Measurements from ENCODE around the gene TRIM29. TPM values are rescaled to one million over a fixed set of nuclear protein-coding genes. Genes with fewer than 3 reads are reported as not detected.
A peak's percentile ranks its signal among the peaks of the same experiment; 100 is the strongest.

TRIM29 gene
- total and polyA plus RNA-seq, 2 of the 4 experiments (the other 2 are of a cell fraction), result not detected

GRCh38 chr11:120168108-120168959 is 30.4 kb upstream of the TRIM29 start:
- H4K5ac ChIP-seq (ENCODE audit: low read depth, low read length), result no peak overlapping the region
- no peak overlapping the region for H4K91ac ChIP-seq (ENCODE audit: insufficient read depth, low read depth, low read length)
- peak; percentile 37 for DNase-seq
- BruUV-seq (replicated peaks), result no TSS peak
- no peak overlapping the region for H4K8ac ChIP-seq (ENCODE audit: low read depth in 2 of 2, low read length in 2 of 2)
- CTCF ChIA-PET, result interaction anchor here (0.6 to 1.5 kb wide), 5 partner anchors 13 to 134 kb away, joined by 3 to 8 read pairs (median 3); no protein-coding TSS in a partner anchor
- no peak overlapping the region for H3K14ac ChIP-seq (replicated peaks; ENCODE audit: low read depth, low read length)
- H2BK120ac ChIP-seq (ENCODE audit: low read depth, low read length), result no peak overlapping the region
- H3K4me3 ChIP-seq (ENCODE audit: insufficient read depth, low read depth, low read length), result peak overlapping the region; percentile 49
- no peak for TF ChIP-seq CHD1 (IDR thresholded peaks at IDR 0.05; ENCODE audit: low read depth, low read length)
- TF ChIP-seq BHLHE40 (IDR thresholded peaks at IDR 0.05; ENCODE audit: low read depth, low read length), result peak; percentile 64
- no peak overlapping the region for H3K4ac ChIP-seq (ENCODE audit: low read depth, low read length)
- peak overlapping the region; percentile 44; the same call in 1 of the 2 replicates for H3K23ac ChIP-seq (ENCODE audit: low read depth, low read length)
- 0 out of 2 replicates have a peak overlapping the region, but pooled peaks have one; percentile 12 for H3K9ac ChIP-seq (ENCODE audit: low read depth, low read length)
- ATAC-seq (ENCODE audit: low read depth), result no peak
- dilution Hi-C loops (cut with HindIII; ENCODE audit: low sequenced_read_pairs, unreplicated experiment), result no loop called here
- in situ Hi-C loops (cut with MboI; ENCODE audit: low sequenced_read_pairs), result no loop called here
- H2AFZ ChIP-seq (replicated peaks; ENCODE audit: low read length, poor library complexity), result peak overlapping the region; percentile 96
- H2AK9ac ChIP-seq (replicated peaks; ENCODE audit: low read depth, low read length, poor library complexity), result no peak overlapping the region
- H3K27me3 ChIP-seq (ENCODE audit: control insufficient read depth, insufficient read depth, low read length), result peaks cover 40% of the 10 kb centered on the region
- no peaks in the 10 kb centered on the region; the same call in 1 of the 2 replicates for H3K4me1 ChIP-seq (ENCODE audit: control insufficient read depth, insufficient read depth, low read length)
- H3K9me3 ChIP-seq (ENCODE audit: control insufficient read depth, insufficient read depth, low read length), result no peaks in the 10 kb centered on the region
- no peak overlapping the region for H2AK5ac ChIP-seq (ENCODE audit: low read depth, low read length)
- peak overlapping the region; percentile 75 for H3K4me2 ChIP-seq (ENCODE audit: low read depth, low read length)
- H2BK5ac ChIP-seq (ENCODE audit: low read depth, low read length, poor library complexity, severe bottlenecking), result no peak overlapping the region
- POLR2A ChIA-PET (ENCODE audit: unreplicated experiment), result interaction anchor here (0.6 kb wide), 2 partner anchors 43 to 736 kb away, joined by 5 to 6 read pairs; no protein-coding TSS in a partner anchor
- H4K20me1 ChIP-seq (ENCODE audit: insufficient read depth, low read length), result no peaks in the 10 kb centered on the region
- no peak overlapping the region for H2BK15ac ChIP-seq (ENCODE audit: low read depth, low read length)
- no peak overlapping the region for H3K18ac ChIP-seq (ENCODE audit: low read depth, low read length)
- H2BK20ac ChIP-seq (ENCODE audit: low read depth, low read length), result no peak overlapping the region
- no peak overlapping the region for H3K56ac ChIP-seq (ENCODE audit: extremely low read depth, insufficient read depth, low read length)
- H3K79me1 ChIP-seq (ENCODE audit: low read depth in 1 of 2, low read length in 2 of 2), result no peaks in the 10 kb centered on the region
- no peaks in the 10 kb centered on the region for H3K36me3 ChIP-seq (ENCODE audit: control insufficient read depth, insufficient read depth, low read length)
- 0 out of 2 replicates have a peak, but pooled peaks cover 3% of the 10 kb centered on the region for H3K9me1 ChIP-seq (ENCODE audit: insufficient read depth, low read length)
- WGBS, 2 experiments (ENCODE audit: extremely low coverage in 2 of 2, insufficient read length in 1 of 2), result 8% methylated on average over 15 of the region's 35 CpGs; no CpG with 5 or more reads in 1 of the 2 experiments
- H3K27ac ChIP-seq (ENCODE audit: insufficient read depth, low read length), result no peak overlapping the region
- intact Hi-C loops (cut with micrococcal nuclease), result no loop called here

All from IMR-90 (cell line).